GM21526 (cell line): Measurements from ENCODE around the gene PSMG3.
A peak's percentile ranks its signal among the peaks of the same experiment; 100 is the strongest.

Source experiments
- ATAC-seq: cut with Tn5 transposase; IDR thresholded peaks from one replicate; pipeline ENCODE4 v1.9.1; 2021; ENCODE audit warnings: moderate library complexity; ENCODE audit not compliant: unreplicated experiment, low FRiP score

PSMG3 gene

GRCh38 chr7:1569833-1570632, at the start of gene PSMG3:
PSMG3 (minus strand) TSS chr7:1570032; CDS start chr7:1569339, 693 bp downstream.
- peak; percentile 83 for ATAC-seq

DNA sequence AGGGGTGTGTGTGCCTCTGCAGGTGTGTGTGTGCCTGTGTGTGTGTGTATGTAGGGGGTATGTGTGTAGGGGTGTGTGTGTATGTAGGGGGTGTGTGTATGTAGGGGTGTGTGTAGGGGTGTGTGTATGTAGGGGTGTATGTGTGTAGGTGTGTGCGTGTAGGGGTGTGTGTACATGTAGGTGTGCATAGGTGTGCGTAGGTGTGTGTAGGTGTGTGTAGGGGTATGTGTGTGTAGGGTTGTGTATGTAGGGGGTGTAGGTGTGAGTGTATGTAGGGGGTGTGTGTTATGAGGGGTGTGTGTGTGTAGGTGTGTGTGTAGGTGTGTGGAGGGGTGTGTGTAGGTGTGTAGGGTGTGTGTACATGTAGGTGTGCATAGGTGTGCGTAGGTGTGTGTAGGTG, 48.6 kb upstream of the PSMG3 start:
- ATAC-seq: no peak

- ATAC-seq: no peak
Measured at GRCh38 chr7:1617957-1618356, 48.1 kb upstream of the PSMG3 start.

DNA sequence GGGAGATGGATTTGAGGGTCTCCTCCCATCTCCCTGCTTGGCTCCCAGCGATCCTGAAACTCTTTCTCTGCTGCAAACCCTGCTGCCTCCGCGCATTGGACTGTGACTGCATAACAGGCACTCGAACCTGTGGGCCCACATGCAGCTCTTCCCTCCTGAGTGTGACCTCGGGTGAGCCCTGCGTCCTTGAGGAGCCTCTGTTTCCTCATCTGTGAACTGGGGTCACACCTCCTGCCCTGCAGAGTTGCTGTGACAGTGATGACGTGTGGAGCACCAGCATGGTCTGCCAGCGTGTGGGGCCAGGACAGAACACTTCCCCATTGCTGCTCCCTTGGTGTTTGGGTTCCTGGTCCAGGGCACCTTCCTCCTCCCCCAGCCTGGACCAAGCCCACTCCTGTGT, 46.9 kb upstream of the PSMG3 start:
- ATAC-seq: no peak

- ATAC-seq: no peak
Measured at GRCh38 chr7:1611708-1612241, 41.9 kb upstream of the PSMG3 start.

- no peak for ATAC-seq
Measured at GRCh38 chr7:1610678-1611302, 41.0 kb upstream of the PSMG3 start.

DNA sequence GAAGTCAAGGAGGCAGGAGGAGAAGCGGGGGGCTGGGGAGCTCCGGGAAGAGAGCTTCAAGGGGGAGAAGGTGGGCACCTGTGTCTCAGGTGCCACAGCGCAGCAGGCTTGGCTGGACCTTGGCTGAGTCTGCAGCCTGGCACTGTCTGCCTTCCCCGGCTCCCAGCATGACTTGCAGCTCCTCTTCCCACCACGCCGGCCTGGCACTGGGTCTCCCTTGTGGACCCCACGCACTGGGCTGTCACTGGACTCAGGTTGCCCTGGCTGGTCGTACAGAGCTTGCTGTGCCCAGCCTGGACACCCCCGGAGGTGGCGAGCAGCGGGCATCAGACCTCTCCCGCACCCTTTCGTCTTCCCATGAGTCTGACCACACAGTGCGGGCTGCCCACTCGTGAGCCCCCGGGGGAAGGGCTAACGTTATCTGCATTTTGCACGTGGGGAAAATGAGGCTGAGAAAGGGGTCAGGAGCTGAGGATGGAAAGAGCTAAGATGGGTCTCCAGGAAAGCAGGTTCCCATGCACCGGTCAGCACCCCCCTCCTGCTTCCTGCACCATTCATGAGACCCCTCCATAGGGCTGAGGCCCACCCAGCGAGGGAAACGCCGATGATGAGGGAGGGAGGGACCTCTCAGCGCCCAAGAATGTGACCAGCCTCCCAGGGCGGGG, 40.3 kb upstream of the PSMG3 start:
- ATAC-seq: no peak

DNA sequence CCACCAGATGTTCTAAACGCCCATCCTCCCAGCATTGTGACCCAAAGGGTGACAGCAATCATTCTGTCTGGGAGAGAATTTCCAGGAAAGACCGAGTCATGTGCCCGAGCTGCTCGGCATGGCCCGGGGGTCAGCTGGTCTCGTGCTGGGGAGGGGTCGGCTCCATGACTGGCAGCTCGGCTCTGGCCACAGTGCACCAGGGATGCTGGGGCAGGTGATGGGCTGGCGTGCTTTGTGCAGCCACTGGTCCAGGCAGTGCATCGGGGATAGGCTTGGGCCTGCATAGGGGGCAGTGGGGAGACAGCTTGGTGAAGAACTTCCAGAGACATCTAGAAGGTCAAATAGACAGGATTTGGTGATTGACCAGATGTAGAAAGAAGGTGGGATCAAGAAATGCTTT, 39.2 kb upstream of the PSMG3 start:
- no peak for ATAC-seq

DNA sequence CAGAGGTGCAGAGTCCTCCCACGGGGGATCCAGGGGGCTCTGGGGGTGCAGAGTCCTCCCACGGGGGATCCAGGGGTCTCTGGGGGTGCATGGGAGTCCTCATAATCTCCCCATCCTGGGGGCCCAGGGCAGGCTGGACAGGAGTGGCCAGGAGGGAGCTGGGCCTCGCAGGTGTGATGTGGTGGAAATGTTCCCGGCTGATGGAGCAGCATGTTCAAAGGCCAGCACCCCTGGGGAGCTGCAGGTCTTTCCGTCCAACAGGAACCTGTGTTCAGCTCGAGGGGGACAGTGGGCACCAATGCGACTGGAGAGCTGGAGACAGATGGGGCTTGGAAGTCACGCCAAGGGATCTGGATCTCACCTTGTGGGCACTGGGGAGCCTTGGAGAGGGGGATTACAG, 38.5 kb upstream of the PSMG3 start:
- ATAC-seq: no peak

- ATAC-seq: no peak
Measured at GRCh38 chr7:1607696-1608095, 37.9 kb upstream of the PSMG3 start.

GRCh38 chr7:1607001-1607400, 37.2 kb upstream of the PSMG3 start:
- no peak for ATAC-seq

GRCh38 chr7:1604383-1604782, 34.6 kb upstream of the PSMG3 start:
- no peak for ATAC-seq

GRCh38 chr7:1603346-1604225, 33.8 kb upstream of the PSMG3 start:
- no peak for ATAC-seq

DNA sequence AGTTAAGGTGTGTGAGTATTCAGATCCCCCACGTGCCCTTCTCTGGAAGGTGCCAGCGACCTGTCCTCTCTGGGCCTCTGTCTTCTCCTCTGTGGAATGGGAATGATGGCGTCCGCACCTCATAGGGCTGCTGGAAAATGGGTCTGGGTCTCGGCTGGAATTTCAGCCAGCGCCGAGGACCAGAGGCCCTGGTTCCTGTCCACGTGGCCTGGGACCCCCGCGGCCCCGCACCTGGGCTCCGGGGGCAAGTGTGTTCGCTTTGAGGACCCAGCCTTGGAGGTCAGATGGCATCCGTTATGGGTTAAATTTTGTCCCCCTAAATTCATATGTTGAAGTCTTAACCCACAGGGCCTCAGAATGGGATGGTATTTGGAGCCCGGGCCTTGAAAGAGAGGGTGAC, 32.6 kb upstream of the PSMG3 start:
- no peak for ATAC-seq

DNA sequence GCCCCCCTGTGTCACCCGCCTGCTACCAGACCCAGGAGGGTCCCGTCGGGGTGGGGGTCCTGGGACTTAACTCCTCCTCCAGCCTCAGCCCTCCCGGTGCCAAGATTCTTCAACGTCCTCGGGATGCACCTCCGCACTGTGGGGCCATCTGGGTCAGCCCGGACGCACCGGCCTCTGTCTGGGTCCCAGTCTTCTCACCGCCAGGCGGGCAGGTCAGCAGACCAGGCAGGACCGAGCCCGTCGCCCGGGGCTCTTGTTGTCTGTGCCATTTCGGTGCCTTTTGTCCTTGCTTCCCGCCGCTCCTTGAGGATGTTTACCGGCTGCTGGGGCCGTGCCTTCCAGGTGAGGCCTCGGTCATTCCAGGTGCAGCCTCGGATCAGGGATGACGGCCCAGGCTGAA, 32.1 kb upstream of the PSMG3 start:
- ATAC-seq: no peak

DNA sequence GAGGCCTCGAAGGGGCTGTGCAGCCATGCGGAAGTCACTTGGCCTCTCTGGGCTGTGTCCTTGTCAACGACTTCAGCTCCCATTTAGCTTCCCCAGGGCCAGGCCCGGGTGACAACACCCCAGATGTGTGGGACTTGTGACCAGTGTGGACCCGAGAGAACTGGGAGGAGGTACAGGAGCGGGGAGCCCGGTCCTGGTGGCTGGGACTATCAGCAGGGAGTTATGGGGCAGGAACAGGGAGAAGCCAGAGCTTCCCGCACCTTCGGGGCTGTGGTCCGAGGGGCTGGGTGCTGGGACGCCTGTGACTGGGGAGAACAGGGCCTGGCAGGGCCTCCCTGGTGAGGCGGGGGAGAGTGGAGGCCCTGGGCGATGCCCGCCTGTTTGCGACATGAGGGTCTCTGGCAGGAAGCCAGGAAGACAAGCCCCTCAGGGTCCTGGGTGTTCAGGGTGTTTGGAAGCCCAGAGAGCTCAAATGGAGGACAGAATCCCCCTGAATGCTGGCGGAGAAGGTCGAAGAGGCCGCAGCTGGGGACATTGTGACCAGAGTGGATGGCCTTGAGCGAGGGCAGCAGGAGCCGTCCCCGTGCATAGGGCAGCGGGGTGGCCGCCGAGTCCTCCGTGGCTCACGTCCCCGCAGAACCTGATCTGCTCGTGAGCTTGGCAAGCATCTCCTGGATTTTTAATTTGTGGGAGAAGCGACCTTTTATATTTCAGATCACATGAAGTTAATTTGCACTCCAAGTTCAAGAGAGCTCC, 30.0 kb upstream of the PSMG3 start:
- no peak for ATAC-seq

- ATAC-seq: no peak
Measured at GRCh38 chr7:1598961-1599639, 29.3 kb upstream of the PSMG3 start.

DNA sequence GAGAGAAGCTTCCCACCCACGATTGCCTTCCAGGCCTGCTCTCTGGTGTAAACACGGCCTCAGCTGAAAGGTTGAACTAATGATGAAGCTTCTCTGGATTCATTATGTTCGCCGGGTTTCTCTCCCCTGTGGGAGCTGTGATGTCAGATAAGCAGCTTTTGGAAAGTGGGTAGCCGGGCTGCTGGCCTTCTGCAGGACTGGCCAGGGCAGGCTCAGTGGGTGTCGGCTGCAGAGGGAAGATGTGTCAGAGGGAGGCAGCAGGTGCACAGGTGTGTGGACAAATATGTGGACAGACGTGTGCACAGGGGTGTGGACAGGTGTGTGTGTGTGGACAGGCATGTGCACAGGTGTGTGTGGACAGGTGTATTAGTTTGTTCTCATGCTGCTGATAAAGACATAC, 28.5 kb upstream of the PSMG3 start:
- ATAC-seq: no peak

- no peak for ATAC-seq
Measured at GRCh38 chr7:1597791-1598190, 28.0 kb upstream of the PSMG3 start.
